HCT116 (cell line): Measurements from ENCODE around the gene SLC13A3.

ENCODE experiments used
- POLR2A ChIP-seq: IDR thresholded peaks from 2 replicates; pipeline ENCODE4 v1.7.0; 2011; ENCODE audit warnings: borderline replicate concordance; ENCODE audit not compliant: insufficient read depth, insufficient read length; ENCODE audit errors: extremely low read depth
- POLR2AphosphoS5 ChIP-seq: IDR thresholded peaks from 2 replicates; pipeline ENCODE4 v1.6.1; 2011; ENCODE audit warnings: mild to moderate bottlenecking, low read depth, low read length, moderate library complexity
- TF ChIP-seq, protein P1 (sequence below), 3 experiments: fragments of 200-600 bp in 1 of 3; sonication (generic) in 1 of 3; IDR thresholded peaks in 2 of 3; conservative IDR thresholded peaks in 1 of 3; 2 replicates each; pipeline ENCODE4 v1.5.1; 2012 to 2017; ENCODE audit warnings: low read depth in 2 of 3, low read length in 2 of 3, antibody characterized with exemption in 1 of 3, borderline replicate concordance in 1 of 3, control low read depth in 1 of 3, mild to moderate bottlenecking in 1 of 3, mixed read lengths in 1 of 3, mixed run types in 1 of 3, moderate library complexity in 1 of 3; ENCODE audit not compliant: insufficient read depth in 1 of 3

DNA sequence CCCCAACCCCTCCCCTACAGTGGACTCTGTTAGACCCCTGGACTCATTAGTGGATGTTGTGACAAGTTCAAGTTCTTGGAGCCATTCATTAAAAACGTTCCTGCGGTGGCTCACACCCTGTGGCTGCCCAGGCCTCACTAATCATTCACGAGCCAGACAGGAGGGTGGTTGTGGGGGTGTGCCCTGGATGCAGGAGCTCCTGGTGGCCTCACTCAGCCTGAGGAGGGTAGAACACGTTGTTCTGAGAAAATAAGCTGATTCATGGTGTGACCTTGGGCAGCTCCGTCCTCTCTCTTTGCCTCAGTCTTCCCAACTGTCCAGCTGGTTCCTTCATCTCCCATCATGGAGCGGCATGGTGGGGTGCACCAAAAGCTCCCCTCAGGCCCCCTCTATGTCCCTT is 16.7 kb downstream of the SLC13A3 start:
- TF ChIP-seq, protein P1, sequence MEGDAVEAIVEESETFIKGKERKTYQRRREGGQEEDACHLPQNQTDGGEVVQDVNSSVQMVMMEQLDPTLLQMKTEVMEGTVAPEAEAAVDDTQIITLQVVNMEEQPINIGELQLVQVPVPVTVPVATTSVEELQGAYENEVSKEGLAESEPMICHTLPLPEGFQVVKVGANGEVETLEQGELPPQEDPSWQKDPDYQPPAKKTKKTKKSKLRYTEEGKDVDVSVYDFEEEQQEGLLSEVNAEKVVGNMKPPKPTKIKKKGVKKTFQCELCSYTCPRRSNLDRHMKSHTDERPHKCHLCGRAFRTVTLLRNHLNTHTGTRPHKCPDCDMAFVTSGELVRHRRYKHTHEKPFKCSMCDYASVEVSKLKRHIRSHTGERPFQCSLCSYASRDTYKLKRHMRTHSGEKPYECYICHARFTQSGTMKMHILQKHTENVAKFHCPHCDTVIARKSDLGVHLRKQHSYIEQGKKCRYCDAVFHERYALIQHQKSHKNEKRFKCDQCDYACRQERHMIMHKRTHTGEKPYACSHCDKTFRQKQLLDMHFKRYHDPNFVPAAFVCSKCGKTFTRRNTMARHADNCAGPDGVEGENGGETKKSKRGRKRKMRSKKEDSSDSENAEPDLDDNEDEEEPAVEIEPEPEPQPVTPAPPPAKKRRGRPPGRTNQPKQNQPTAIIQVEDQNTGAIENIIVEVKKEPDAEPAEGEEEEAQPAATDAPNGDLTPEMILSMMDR (IDR thresholded peaks at IDR 0.05 in 2 of 3, conservative IDR thresholded peaks at IDR 0.05 in 1 of 3; ENCODE audit: borderline replicate concordance in 1 of 3, insufficient read depth in 1 of 3, low read depth in 2 of 3, low read length in 2 of 3), result no peak
- TF ChIP-seq POLR2A (no peak), POLR2AphosphoS5 (no peak)
